Stimulated activated naive CD8-positive, alpha-beta T cell treated with anti-CD3 and anti-CD28 coated beads, Interleukin-15, Interleukin-2, amounts not matched to agents 100 ng/mL and 50 ng/mL, for 24 hours (primary cell): ENCODE data around the gene NSF.
"Not testable (repeated sequence)": the region's sequence is repeated elsewhere in the genome, so short reads cannot be mapped to it uniquely, and the experiment has no call there.

Experiments used
- H3K27ac Mint-ChIP-seq: one replicate; pipeline ENCODE4 v1.8.0; 2021; ENCODE audit warnings: mild to moderate bottlenecking, mixed read lengths
- H3K27me3 Mint-ChIP-seq: one replicate; pipeline ENCODE4 v1.8.0; 2021; ENCODE audit warnings: mixed read lengths
- H3K36me3 Mint-ChIP-seq: one replicate; pipeline ENCODE4 v1.8.0; 2021; ENCODE audit warnings: low read depth, mixed read lengths
- H3K4me1 Mint-ChIP-seq: one replicate; pipeline ENCODE4 v1.8.0; 2021; ENCODE audit warnings: low read depth, mixed read lengths
- H3K4me3 Mint-ChIP-seq: one replicate; pipeline ENCODE4 v1.8.0; 2021; ENCODE audit warnings: mild to moderate bottlenecking, mixed read lengths
- H3K9me3 Mint-ChIP-seq: one replicate; pipeline ENCODE4 v1.8.0; 2021; ENCODE audit warnings: mixed read lengths

Gene NSF

GRCh38 chr17:46663123-46663522, 72.7 kb downstream of the NSF start:
- not testable (repeated sequence) for H3K27ac Mint-ChIP-seq, H3K4me3 Mint-ChIP-seq, H3K9me3 Mint-ChIP-seq, H3K27me3 Mint-ChIP-seq, H3K36me3 Mint-ChIP-seq, H3K4me1 Mint-ChIP-seq

DNA sequence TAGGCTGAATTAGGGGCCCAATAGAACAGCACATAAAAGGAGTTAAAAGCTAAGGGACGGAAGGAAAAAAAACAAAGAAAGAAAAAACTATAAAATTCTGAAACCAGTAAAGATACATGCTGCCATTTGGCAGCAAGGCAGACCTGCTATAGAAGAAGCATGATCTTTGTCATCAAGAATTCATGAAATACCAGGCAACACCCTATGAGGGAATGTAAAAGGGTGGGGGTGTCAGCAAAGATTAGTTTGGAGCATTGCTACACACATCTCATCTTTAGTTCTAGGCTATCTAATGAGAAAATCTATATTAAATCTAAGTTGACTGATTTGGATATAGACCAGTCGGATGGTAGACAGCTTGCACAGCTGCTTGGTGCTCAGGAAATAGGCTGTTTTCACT, 73.1 kb downstream of the NSF start:
- H3K4me3 Mint-ChIP-seq, H3K4me1 Mint-ChIP-seq, H3K36me3 Mint-ChIP-seq: not testable (repeated sequence)

GRCh38 chr17:46665969-46666368, 75.5 kb downstream of the NSF start:
- H3K4me1 Mint-ChIP-seq, H3K4me3 Mint-ChIP-seq, H3K9me3 Mint-ChIP-seq, H3K27me3 Mint-ChIP-seq, H3K36me3 Mint-ChIP-seq, H3K27ac Mint-ChIP-seq: not testable (repeated sequence)

More for the DNA sequence above, 73.1 kb downstream of the NSF start:
- H3K9me3 Mint-ChIP-seq, H3K27me3 Mint-ChIP-seq, H3K27ac Mint-ChIP-seq: not testable (repeated sequence)

GRCh38 chr17:46670789-46671188, 80.3 kb downstream of the NSF start:
- H3K4me3 Mint-ChIP-seq, H3K36me3 Mint-ChIP-seq, H3K4me1 Mint-ChIP-seq, H3K27me3 Mint-ChIP-seq, H3K27ac Mint-ChIP-seq, H3K9me3 Mint-ChIP-seq: not testable (repeated sequence)

DNA sequence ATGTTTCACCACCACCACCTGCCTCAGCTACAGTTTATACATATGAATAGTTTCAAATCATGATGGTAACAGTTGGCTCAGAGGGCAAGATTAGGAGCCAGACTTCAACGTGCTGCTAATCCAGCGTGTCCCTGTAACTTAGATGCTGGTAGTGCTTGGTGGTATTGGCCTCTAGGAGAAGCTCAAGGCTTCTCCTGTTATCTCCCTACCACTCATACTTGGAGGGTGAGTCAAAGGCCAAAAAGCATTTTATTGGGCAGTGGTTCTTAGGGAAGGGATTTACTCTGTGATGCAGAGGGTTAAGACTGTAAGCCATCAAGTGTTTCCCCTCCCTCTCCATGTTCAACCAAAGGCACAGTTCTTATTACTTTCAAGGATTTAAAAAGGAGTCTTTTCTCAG, 82.3 kb downstream of the NSF start:
- H3K4me1 Mint-ChIP-seq, H3K27ac Mint-ChIP-seq, H3K27me3 Mint-ChIP-seq, H3K9me3 Mint-ChIP-seq, H3K4me3 Mint-ChIP-seq, H3K36me3 Mint-ChIP-seq: not testable (repeated sequence)

- H3K27me3 Mint-ChIP-seq, H3K4me3 Mint-ChIP-seq, H3K27ac Mint-ChIP-seq, H3K4me1 Mint-ChIP-seq, H3K9me3 Mint-ChIP-seq, H3K36me3 Mint-ChIP-seq: not testable (repeated sequence)
These were observed 87.3 kb downstream of the NSF start for GRCh38 chr17:46677819-46678218.

DNA sequence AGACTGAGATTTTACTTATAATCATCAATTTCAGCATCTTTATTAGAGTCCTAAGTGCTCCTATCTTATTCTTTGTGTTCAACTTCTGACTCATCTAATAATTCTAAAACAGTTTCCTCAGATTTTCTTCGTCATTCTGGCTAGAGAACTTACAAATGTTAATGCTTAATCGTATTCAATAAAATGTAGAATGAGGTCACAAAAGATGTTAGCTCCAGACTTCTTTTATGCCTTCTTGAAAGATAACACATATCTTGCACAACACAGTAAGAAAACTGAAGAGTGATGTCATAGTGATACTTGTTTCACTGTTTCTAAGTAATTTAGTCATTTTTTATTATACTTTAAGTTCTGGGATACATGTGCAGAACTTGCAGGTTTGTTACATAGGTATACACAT, 93.2 kb downstream of the NSF start:
- not testable (repeated sequence) for H3K36me3 Mint-ChIP-seq, H3K27me3 Mint-ChIP-seq

DNA sequence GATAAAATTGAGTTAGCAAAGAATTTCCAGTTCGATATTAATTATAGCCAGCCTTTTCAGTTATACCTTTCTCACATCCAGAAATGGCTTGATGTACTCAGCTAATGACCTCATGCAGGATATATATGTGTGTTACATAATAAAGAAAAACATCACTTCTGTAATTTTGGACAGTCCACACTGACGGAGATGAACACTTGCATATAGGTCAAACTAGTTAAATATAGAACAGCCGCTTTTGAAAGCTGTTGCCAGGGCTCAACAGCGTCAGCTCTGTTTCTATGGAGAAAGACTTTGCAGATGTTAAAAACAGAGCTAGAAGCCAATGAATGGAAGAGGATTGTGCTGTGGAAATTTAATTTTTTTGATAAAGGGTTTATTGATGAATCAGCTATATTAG, 94.8 kb downstream of the NSF start:
- not testable (repeated sequence) for H3K27ac Mint-ChIP-seq, H3K9me3 Mint-ChIP-seq, H3K4me3 Mint-ChIP-seq, H3K4me1 Mint-ChIP-seq, H3K27me3 Mint-ChIP-seq, H3K36me3 Mint-ChIP-seq

More for the DNA sequence above, 93.2 kb downstream of the NSF start:
- H3K4me3 Mint-ChIP-seq, H3K27ac Mint-ChIP-seq, H3K9me3 Mint-ChIP-seq, H3K4me1 Mint-ChIP-seq: not testable (repeated sequence)

DNA sequence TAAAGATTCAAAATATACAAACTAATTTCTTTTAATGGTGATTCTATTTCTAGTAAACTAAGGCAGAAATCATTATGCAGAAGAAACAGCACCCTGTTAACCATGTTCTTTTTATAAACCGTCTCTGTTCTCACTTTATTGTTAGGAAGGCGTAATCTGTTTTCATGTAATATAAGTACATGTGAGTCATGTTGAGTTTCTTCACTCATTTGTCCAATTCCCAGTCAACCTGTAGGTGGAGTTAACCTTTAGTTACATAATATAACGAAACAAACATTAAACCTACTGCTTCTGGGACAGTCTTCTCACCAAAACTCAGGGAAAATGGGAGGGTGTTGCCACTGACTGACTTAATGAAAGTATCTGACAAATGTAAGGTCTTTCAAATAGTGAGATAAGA, 101.7 kb downstream of the NSF start:
- H3K9me3 Mint-ChIP-seq, H3K4me1 Mint-ChIP-seq, H3K4me3 Mint-ChIP-seq, H3K36me3 Mint-ChIP-seq, H3K27me3 Mint-ChIP-seq, H3K27ac Mint-ChIP-seq: not testable (repeated sequence)

- H3K9me3 Mint-ChIP-seq, H3K4me3 Mint-ChIP-seq, H3K36me3 Mint-ChIP-seq, H3K4me1 Mint-ChIP-seq, H3K27ac Mint-ChIP-seq, H3K27me3 Mint-ChIP-seq: not testable (repeated sequence)
These were observed 102.8 kb downstream of the NSF start for GRCh38 chr17:46693283-46693682.

GRCh38 chr17:46696522-46696921, 106.1 kb downstream of the NSF start:
- not testable (repeated sequence) for H3K9me3 Mint-ChIP-seq, H3K27me3 Mint-ChIP-seq, H3K36me3 Mint-ChIP-seq, H3K4me3 Mint-ChIP-seq, H3K27ac Mint-ChIP-seq, H3K4me1 Mint-ChIP-seq

DNA sequence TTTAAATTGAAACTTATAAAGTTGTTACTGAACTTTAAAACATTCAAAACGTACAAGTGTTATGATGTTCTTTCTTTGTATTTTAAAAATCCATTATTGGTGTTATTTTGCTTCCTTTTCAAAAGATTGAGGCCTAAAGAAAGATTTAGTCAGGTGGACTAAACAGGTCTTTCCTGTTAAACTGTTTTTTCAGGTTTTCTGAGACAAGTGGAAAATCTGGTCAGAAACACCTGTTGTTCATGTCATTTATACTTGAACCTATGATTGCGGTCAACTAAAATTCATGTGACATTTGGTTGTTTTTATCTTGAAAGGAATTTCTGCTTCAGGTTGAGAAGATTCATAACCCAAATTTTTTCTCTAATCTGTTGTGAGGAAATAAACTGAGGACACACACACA, 108.5 kb downstream of the NSF start:
- H3K9me3 Mint-ChIP-seq, H3K36me3 Mint-ChIP-seq, H3K4me1 Mint-ChIP-seq, H3K27ac Mint-ChIP-seq, H3K27me3 Mint-ChIP-seq, H3K4me3 Mint-ChIP-seq: not testable (repeated sequence)

DNA sequence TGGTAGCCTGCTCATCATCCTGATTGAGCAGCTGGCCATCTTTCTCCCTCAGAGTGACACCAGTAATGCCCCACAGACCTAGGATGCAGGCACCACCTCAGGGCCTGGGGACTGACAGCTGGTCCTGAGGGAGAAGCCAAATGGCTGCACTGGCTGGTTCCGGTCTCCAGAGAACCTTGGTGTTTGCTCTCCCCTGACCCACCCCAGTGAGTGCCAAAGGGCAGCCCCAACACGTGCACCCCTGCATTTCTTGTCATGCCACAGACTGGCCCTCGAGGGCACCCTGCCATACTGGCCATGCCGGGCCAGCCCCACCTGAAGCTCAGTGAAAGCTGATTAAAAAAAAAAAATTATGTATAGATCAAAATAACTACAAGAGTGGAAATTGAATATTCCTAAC, 127.5 kb downstream of the NSF start:
- H3K27ac Mint-ChIP-seq, result no peak overlapping the region
- no peaks in the 10 kb centered on the region for H3K27me3 Mint-ChIP-seq
- H3K9me3 Mint-ChIP-seq, result no peaks in the 10 kb centered on the region
- peaks cover 31% of the 10 kb centered on the region for H3K36me3 Mint-ChIP-seq
- H3K4me1 Mint-ChIP-seq, result no peaks in the 10 kb centered on the region
- no peak overlapping the region for H3K4me3 Mint-ChIP-seq

- peaks cover 20% of the 10 kb centered on the region for H3K36me3 Mint-ChIP-seq
- no peak overlapping the region for H3K27ac Mint-ChIP-seq
- H3K4me3 Mint-ChIP-seq, result no peak overlapping the region
- H3K9me3 Mint-ChIP-seq, result no peaks in the 10 kb centered on the region
- H3K4me1 Mint-ChIP-seq, result no peaks in the 10 kb centered on the region
- no peaks in the 10 kb centered on the region for H3K27me3 Mint-ChIP-seq
These were observed 129.4 kb downstream of the NSF start for GRCh38 chr17:46719891-46720290.

DNA sequence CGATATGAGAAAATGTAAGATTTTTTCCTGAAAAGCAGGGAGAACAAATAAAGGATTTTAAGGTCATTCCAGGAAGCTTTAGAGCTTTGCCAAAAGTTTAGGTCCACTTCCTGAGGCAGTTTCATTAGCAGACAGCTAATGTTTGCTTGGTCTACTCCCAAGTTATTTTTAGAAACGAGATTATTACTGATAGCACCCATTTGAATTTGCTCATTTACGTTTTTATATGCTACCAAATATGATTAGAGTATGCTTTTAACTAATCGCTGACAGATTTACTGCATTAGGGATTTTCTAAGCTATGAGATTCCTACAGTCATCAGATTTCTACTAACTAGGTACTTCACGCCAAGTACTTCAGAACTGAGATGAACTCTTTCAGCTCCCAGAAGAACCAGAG, 129.9 kb downstream of the NSF start:
- Mint-ChIP-seq H3K36me3 (peaks cover 19% of the 10 kb centered on the region), H3K9me3 (no peaks in the 10 kb centered on the region), H3K4me1 (no peaks in the 10 kb centered on the region), H3K27ac (no peak overlapping the region), H3K27me3 (no peaks in the 10 kb centered on the region), H3K4me3 (no peak overlapping the region)

GRCh38 chr17:46722662-46723285, 132.3 kb downstream of the NSF start:
- Mint-ChIP-seq H3K4me3 (no peak overlapping the region), H3K36me3 (peaks cover 16% of the 10 kb centered on the region), H3K4me1 (no peaks in the 10 kb centered on the region), H3K27me3 (no peaks in the 10 kb centered on the region), H3K9me3 (no peaks in the 10 kb centered on the region), H3K27ac (no peak overlapping the region)

DNA sequence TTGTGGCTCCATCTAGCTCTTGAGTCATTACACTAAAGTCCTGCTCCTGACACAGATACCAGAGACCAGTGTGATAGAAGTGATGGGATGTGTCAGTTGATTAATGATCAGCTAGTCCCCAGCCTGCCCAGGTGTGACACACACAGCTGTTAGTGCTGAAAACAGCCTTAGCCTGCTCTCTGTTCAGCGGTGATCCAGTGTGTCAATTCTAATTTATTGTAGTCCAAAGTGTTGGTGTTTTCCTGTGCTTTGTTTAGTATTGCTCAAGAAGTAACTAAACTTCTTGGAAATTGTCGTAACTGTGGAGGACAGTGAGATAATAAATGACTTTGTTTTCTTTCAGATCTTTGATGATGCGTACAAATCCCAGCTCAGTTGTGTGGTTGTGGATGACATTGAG, 135.7 kb downstream of the NSF start:
- no peaks in the 10 kb centered on the region for H3K4me1 Mint-ChIP-seq
- no peak overlapping the region for H3K27ac Mint-ChIP-seq
- H3K27me3 Mint-ChIP-seq, result no peaks in the 10 kb centered on the region
- H3K4me3 Mint-ChIP-seq, result no peak overlapping the region
- H3K9me3 Mint-ChIP-seq, result no peaks in the 10 kb centered on the region
- H3K36me3 Mint-ChIP-seq, result peaks cover 23% of the 10 kb centered on the region
